HEK293 (cell line): ENCODE data around the gene CCDC38.

ENCODE experiments used
- EGR2 ChIP-seq: fragments of 450-650 bp; formaldehyde crosslinking; IDR thresholded peaks from 2 replicates; pipeline ENCODE4 v1.5.1; 2016; ENCODE audit warnings: low read depth, missing biosample characterization, missing genetic modification characterization
- MYNN ChIP-seq: fragments of 450-650 bp; formaldehyde crosslinking; IDR thresholded peaks from 2 replicates; pipeline ENCODE4 v1.5.1; 2016; ENCODE audit warnings: missing biosample characterization, missing genetic modification characterization, borderline replicate concordance
- OSR2 ChIP-seq: fragments of 450-650 bp; formaldehyde crosslinking; IDR thresholded peaks from 2 replicates; pipeline ENCODE4 v1.5.1; 2016; ENCODE audit warnings: missing biosample characterization, missing genetic modification characterization
- TRIM28 ChIP-seq: IDR thresholded peaks from 2 replicates; pipeline ENCODE4 v1.6.1; 2011; ENCODE audit warnings: low read length, control low read depth, borderline replicate concordance
- ZBTB26 ChIP-seq: fragments of 450-650 bp; formaldehyde crosslinking; optimal IDR thresholded peaks from 2 replicates; pipeline ENCODE3; 2016; ENCODE audit warnings: missing biosample characterization, mild to moderate bottlenecking, missing genetic modification characterization
- ZNF10 ChIP-seq: fragments of 450-650 bp; formaldehyde crosslinking; IDR thresholded peaks from 2 replicates; pipeline ENCODE4 v1.5.1; 2017; ENCODE audit warnings: missing biosample characterization, missing genetic modification characterization
- ZNF146 ChIP-seq: fragments of 450-650 bp; formaldehyde crosslinking; IDR thresholded peaks from 2 replicates; pipeline ENCODE4 v1.5.1; 2016; ENCODE audit warnings: missing biosample characterization, missing genetic modification characterization
- ZNF221 ChIP-seq: fragments of 450-650 bp; formaldehyde crosslinking; IDR thresholded peaks from 2 replicates; pipeline ENCODE4 v1.5.1; 2017; ENCODE audit warnings: missing biosample characterization, missing genetic modification characterization, borderline replicate concordance
- ZNF223 ChIP-seq: fragments of 450-650 bp; formaldehyde crosslinking; IDR thresholded peaks from 2 replicates; pipeline ENCODE4 v1.5.1; 2016; ENCODE audit warnings: missing biosample characterization, missing genetic modification characterization
- ZNF266 ChIP-seq: fragments of 450-650 bp; formaldehyde crosslinking; IDR thresholded peaks from 2 replicates; pipeline ENCODE4 v1.5.1; 2016; ENCODE audit warnings: missing biosample characterization, missing genetic modification characterization, low read depth
- ZNF350 ChIP-seq: fragments of 450-650 bp; formaldehyde crosslinking; IDR thresholded peaks from 2 replicates; pipeline ENCODE4 v1.5.0; 2017; ENCODE audit warnings: missing biosample characterization, mild to moderate bottlenecking, missing genetic modification characterization
- ZNF394 ChIP-seq: fragments of 450-650 bp; formaldehyde crosslinking; IDR thresholded peaks from 2 replicates; pipeline ENCODE4 v1.5.1; 2016; ENCODE audit warnings: missing biosample characterization, missing genetic modification characterization, mild to moderate bottlenecking, moderate library complexity, borderline replicate concordance
- ZNF426 ChIP-seq: fragments of 450-650 bp; formaldehyde crosslinking; IDR thresholded peaks from 2 replicates; pipeline ENCODE4 v1.5.1; 2017; ENCODE audit warnings: missing biosample characterization, missing genetic modification characterization, mild to moderate bottlenecking, inconsistent platforms, moderate library complexity
- ZNF501 ChIP-seq: fragments of 450-650 bp; formaldehyde crosslinking; IDR thresholded peaks from 2 replicates; pipeline ENCODE4 v1.5.1; 2016; ENCODE audit warnings: missing biosample characterization, missing genetic modification characterization
- ZNF530 ChIP-seq: fragments of 450-650 bp; formaldehyde crosslinking; IDR thresholded peaks from 2 replicates; pipeline ENCODE4 v1.5.1; 2016; ENCODE audit warnings: low read depth, missing biosample characterization, missing genetic modification characterization
- ZNF544 ChIP-seq: fragments of 450-650 bp; formaldehyde crosslinking; IDR thresholded peaks from 2 replicates; pipeline ENCODE4 v1.5.0; 2017; ENCODE audit warnings: missing biosample characterization, missing genetic modification characterization
- ZNF548 ChIP-seq: fragments of 450-650 bp; formaldehyde crosslinking; IDR thresholded peaks from 2 replicates; pipeline ENCODE4 v1.5.1; 2016; ENCODE audit warnings: missing biosample characterization, missing genetic modification characterization
- ZNF560 ChIP-seq: fragments of 450-650 bp; formaldehyde crosslinking; IDR thresholded peaks from 2 replicates; pipeline ENCODE4 v1.5.1; 2017; ENCODE audit warnings: missing biosample characterization, missing genetic modification characterization, borderline replicate concordance
- ZNF585B ChIP-seq: fragments of 450-650 bp; formaldehyde crosslinking; IDR thresholded peaks from 2 replicates; pipeline ENCODE4 v1.5.1; 2016; ENCODE audit warnings: missing biosample characterization, missing genetic modification characterization
- ZNF623 ChIP-seq: fragments of 450-650 bp; formaldehyde crosslinking; IDR thresholded peaks from 2 replicates; pipeline ENCODE4 v1.5.1; 2016; ENCODE audit warnings: missing biosample characterization, missing genetic modification characterization
- ZNF626 ChIP-seq: fragments of 450-650 bp; sonication (Bioruptor Pico); formaldehyde crosslinking; IDR thresholded peaks from 2 replicates; pipeline ENCODE4 v1.5.1; 2018; ENCODE audit warnings: missing biosample characterization, missing genetic modification characterization, inconsistent platforms
- ZNF654 ChIP-seq: fragments of 450-650 bp; formaldehyde crosslinking; IDR thresholded peaks from 2 replicates; pipeline ENCODE4 v1.5.1; 2016; ENCODE audit warnings: low read depth, missing biosample characterization, missing genetic modification characterization
- ZNF658 ChIP-seq: fragments of 450-650 bp; formaldehyde crosslinking; IDR thresholded peaks from 2 replicates; pipeline ENCODE4; 2016; ENCODE audit warnings: missing biosample characterization, missing genetic modification characterization
- ZNF664 ChIP-seq: fragments of 450-650 bp; formaldehyde crosslinking; IDR thresholded peaks from 2 replicates; pipeline ENCODE4 v1.5.1; 2016; ENCODE audit warnings: missing biosample characterization, missing genetic modification characterization
- ZNF677 ChIP-seq: fragments of 450-650 bp; IDR thresholded peaks from 2 replicates; pipeline ENCODE4 v1.5.0; 2018; ENCODE audit warnings: missing biosample characterization, mild to moderate bottlenecking, missing genetic modification characterization, moderate library complexity
- ZNF76 ChIP-seq: fragments of 450-650 bp; formaldehyde crosslinking; IDR thresholded peaks from 2 replicates; pipeline ENCODE4; 2016; ENCODE audit warnings: low read depth, missing biosample characterization, missing genetic modification characterization, borderline replicate concordance
- ZNF791 ChIP-seq: fragments of 450-650 bp; formaldehyde crosslinking; IDR thresholded peaks from 2 replicates; pipeline ENCODE4 v1.5.1; 2016; ENCODE audit warnings: missing biosample characterization, missing genetic modification characterization
- TF ChIP-seq, protein P1 (sequence below): fragments of 450-650 bp; formaldehyde crosslinking; IDR thresholded peaks from 2 replicates; pipeline ENCODE4 v1.5.1; 2016; ENCODE audit warnings: missing biosample characterization, missing genetic modification characterization
- TF ChIP-seq, protein P2 (sequence below): fragments of 450-650 bp; formaldehyde crosslinking; IDR thresholded peaks from 2 replicates; pipeline ENCODE4 v1.5.1; 2017; ENCODE audit warnings: missing biosample characterization, mild to moderate bottlenecking, missing genetic modification characterization, moderate library complexity
- TF ChIP-seq, protein P3 (sequence below): fragments of 450-650 bp; formaldehyde crosslinking; IDR thresholded peaks from 2 replicates; pipeline ENCODE4 v1.5.1; 2016; ENCODE audit warnings: missing biosample characterization, missing genetic modification characterization
- TF ChIP-seq, protein P4 (sequence below): fragments of 450-650 bp; formaldehyde crosslinking; IDR thresholded peaks from 2 replicates; pipeline ENCODE4 v1.5.1; 2016; ENCODE audit warnings: missing biosample characterization, missing genetic modification characterization

The CCDC38 gene

GRCh38 chr12:95944108-95944704 is 1.8 kb upstream of the CCDC38 start (continued):
- peak; percentile 96 for TF ChIP-seq ZNF394 (tag by site-specific recombination)
- TF ChIP-seq ZNF10 (tag by site-specific recombination), result 0 out of 2 replicates have a peak, but pooled peaks have one; percentile 12
- peak; percentile 34; the same call in 1 of the 2 replicates for TF ChIP-seq MYNN (tag by site-specific recombination)
- peak; percentile 81 for TF ChIP-seq ZNF623 (tag by site-specific recombination)
- no peak for TF ChIP-seq ZNF585B (tag by site-specific recombination)
- TF ChIP-seq ZBTB26, result no peak
- peak; percentile 43 for TF ChIP-seq ZNF654
- peak; percentile 58; the same call in 1 of the 2 replicates for TF ChIP-seq ZNF223 (tag by site-specific recombination)
- TF ChIP-seq ZNF501 (tag by site-specific recombination), result peak; percentile 55; the same call in 1 of the 2 replicates
- no peak for TF ChIP-seq ZNF146 (tag by site-specific recombination)
- no peak for TF ChIP-seq ZNF658 (tag by site-specific recombination)
- TF ChIP-seq ZNF350, result no peak
- no peak for TF ChIP-seq OSR2 (tag by site-specific recombination)
- TF ChIP-seq TRIM28, result no peak
- no peak; the same call in 1 of the 2 replicates for TF ChIP-seq ZNF221 (tag by site-specific recombination)
- peak; percentile 54; the same call in 1 of the 2 replicates for TF ChIP-seq ZNF791
- TF ChIP-seq ZNF560 (tag by site-specific recombination), result peak; percentile 69
- TF ChIP-seq, protein P1, sequence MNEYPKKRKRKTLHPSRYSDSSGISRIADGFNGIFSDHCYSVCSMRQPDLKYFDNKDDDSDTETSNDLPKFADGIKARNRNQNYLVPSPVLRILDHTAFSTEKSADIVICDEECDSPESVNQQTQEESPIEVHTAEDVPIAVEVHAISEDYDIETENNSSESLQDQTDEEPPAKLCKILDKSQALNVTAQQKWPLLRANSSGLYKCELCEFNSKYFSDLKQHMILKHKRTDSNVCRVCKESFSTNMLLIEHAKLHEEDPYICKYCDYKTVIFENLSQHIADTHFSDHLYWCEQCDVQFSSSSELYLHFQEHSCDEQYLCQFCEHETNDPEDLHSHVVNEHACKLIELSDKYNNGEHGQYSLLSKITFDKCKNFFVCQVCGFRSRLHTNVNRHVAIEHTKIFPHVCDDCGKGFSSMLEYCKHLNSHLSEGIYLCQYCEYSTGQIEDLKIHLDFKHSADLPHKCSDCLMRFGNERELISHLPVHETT (tag by site-specific recombination), result 0 out of 2 replicates have a peak, but pooled peaks have one; percentile 46
- no peak for TF ChIP-seq ZNF548 (tag by site-specific recombination)
- TF ChIP-seq, protein P2, sequence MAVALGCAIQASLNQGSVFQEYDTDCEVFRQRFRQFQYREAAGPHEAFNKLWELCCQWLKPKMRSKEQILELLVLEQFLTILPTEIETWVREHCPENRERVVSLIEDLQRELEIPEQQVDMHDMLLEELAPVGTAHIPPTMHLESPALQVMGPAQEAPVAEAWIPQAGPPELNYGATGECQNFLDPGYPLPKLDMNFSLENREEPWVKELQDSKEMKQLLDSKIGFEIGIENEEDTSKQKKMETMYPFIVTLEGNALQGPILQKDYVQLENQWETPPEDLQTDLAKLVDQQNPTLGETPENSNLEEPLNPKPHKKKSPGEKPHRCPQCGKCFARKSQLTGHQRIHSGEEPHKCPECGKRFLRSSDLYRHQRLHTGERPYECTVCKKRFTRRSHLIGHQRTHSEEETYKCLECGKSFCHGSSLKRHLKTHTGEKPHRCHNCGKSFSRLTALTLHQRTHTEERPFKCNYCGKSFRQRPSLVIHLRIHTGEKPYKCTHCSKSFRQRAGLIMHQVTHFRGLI (tag by site-specific recombination), result no peak
- TF ChIP-seq, protein P3, sequence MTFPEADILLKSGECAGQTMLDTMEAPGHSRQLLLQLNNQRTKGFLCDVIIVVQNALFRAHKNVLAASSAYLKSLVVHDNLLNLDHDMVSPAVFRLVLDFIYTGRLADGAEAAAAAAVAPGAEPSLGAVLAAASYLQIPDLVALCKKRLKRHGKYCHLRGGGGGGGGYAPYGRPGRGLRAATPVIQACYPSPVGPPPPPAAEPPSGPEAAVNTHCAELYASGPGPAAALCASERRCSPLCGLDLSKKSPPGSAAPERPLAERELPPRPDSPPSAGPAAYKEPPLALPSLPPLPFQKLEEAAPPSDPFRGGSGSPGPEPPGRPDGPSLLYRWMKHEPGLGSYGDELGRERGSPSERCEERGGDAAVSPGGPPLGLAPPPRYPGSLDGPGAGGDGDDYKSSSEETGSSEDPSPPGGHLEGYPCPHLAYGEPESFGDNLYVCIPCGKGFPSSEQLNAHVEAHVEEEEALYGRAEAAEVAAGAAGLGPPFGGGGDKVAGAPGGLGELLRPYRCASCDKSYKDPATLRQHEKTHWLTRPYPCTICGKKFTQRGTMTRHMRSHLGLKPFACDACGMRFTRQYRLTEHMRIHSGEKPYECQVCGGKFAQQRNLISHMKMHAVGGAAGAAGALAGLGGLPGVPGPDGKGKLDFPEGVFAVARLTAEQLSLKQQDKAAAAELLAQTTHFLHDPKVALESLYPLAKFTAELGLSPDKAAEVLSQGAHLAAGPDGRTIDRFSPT, result no peak
- no peak for TF ChIP-seq ZNF544 (tag by site-specific recombination)
- TF ChIP-seq, protein P4, sequence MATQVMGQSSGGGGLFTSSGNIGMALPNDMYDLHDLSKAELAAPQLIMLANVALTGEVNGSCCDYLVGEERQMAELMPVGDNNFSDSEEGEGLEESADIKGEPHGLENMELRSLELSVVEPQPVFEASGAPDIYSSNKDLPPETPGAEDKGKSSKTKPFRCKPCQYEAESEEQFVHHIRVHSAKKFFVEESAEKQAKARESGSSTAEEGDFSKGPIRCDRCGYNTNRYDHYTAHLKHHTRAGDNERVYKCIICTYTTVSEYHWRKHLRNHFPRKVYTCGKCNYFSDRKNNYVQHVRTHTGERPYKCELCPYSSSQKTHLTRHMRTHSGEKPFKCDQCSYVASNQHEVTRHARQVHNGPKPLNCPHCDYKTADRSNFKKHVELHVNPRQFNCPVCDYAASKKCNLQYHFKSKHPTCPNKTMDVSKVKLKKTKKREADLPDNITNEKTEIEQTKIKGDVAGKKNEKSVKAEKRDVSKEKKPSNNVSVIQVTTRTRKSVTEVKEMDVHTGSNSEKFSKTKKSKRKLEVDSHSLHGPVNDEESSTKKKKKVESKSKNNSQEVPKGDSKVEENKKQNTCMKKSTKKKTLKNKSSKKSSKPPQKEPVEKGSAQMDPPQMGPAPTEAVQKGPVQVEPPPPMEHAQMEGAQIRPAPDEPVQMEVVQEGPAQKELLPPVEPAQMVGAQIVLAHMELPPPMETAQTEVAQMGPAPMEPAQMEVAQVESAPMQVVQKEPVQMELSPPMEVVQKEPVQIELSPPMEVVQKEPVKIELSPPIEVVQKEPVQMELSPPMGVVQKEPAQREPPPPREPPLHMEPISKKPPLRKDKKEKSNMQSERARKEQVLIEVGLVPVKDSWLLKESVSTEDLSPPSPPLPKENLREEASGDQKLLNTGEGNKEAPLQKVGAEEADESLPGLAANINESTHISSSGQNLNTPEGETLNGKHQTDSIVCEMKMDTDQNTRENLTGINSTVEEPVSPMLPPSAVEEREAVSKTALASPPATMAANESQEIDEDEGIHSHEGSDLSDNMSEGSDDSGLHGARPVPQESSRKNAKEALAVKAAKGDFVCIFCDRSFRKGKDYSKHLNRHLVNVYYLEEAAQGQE (tag by site-specific recombination), result peak; percentile 78
- 0 out of 2 replicates have a peak, but pooled peaks have one; percentile 47 for TF ChIP-seq ZNF530 (tag by site-specific recombination)
- no peak for TF ChIP-seq ZNF76 (tag by site-specific recombination)
- peak; percentile 86 for TF ChIP-seq ZNF664
- TF ChIP-seq ZNF426 (tag by site-specific recombination), result peak; percentile 96
- peak; percentile 82 for TF ChIP-seq ZNF266 (tag by site-specific recombination)
- no peak for TF ChIP-seq ZNF677 (tag by site-specific recombination)
- TF ChIP-seq ZNF626, result no peak
- no peak for TF ChIP-seq EGR2 (tag by site-specific recombination)
- TF ChIP-seq, all 188 proteins: peak for 42
